HG03108 (cell line): ENCODE data around the gene VAPB.

Experiments
- ATAC-seq: cut with Tn5 transposase; IDR thresholded peaks from one replicate; pipeline ENCODE4 v1.9.1; 2021; ENCODE audit warnings: moderate library complexity; ENCODE audit not compliant: unreplicated experiment

Gene VAPB

GRCh38 chr20:58479726-58480440 lies 90.9 kb downstream of the VAPB start:
- no peak for ATAC-seq

- no peak for ATAC-seq
These were observed 91.7 kb downstream of the VAPB start for GRCh38 chr20:58480551-58481336.

- ATAC-seq, result no peak
These were observed 92.5 kb downstream of the VAPB start for GRCh38 chr20:58481481-58482021.

GRCh38 chr20:58482416-58482815 lies 93.4 kb downstream of the VAPB start:
- ATAC-seq, result no peak

- ATAC-seq, result no peak
These were observed 94.0 kb downstream of the VAPB start for GRCh38 chr20:58483051-58483450.

GRCh38 chr20:58483470-58483869 lies 94.4 kb downstream of the VAPB start:
- no peak for ATAC-seq

GRCh38 chr20:58485393-58485792 lies 96.4 kb downstream of the VAPB start:
- no peak for ATAC-seq

GRCh38 chr20:58486207-58486606 lies 97.2 kb downstream of the VAPB start:
- no peak for ATAC-seq

- no peak for ATAC-seq
These were observed 103.2 kb downstream of the VAPB start for GRCh38 chr20:58492074-58492718.

- ATAC-seq, result no peak
These were observed 103.9 kb downstream of the VAPB start for GRCh38 chr20:58492795-58493524.

- ATAC-seq, result no peak
These were observed 106.0 kb downstream of the VAPB start for GRCh38 chr20:58494923-58495622.

GRCh38 chr20:58495623-58496428 lies 106.8 kb downstream of the VAPB start:
- ATAC-seq, result no peak

- no peak for ATAC-seq
These were observed 107.4 kb downstream of the VAPB start for GRCh38 chr20:58496429-58496769.

GRCh38 chr20:58497076-58497641 lies 108.1 kb downstream of the VAPB start:
- ATAC-seq, result no peak

GRCh38 chr20:58497724-58498469 lies 108.9 kb downstream of the VAPB start:
- ATAC-seq, result no peak

GRCh38 chr20:58498470-58499068 lies 109.5 kb downstream of the VAPB start:
- no peak for ATAC-seq

GRCh38 chr20:58500256-58500655 lies 111.2 kb downstream of the VAPB start:
- ATAC-seq, result no peak
